ENCODE data around the gene BRINP2.

The BRINP2 gene

DNA sequence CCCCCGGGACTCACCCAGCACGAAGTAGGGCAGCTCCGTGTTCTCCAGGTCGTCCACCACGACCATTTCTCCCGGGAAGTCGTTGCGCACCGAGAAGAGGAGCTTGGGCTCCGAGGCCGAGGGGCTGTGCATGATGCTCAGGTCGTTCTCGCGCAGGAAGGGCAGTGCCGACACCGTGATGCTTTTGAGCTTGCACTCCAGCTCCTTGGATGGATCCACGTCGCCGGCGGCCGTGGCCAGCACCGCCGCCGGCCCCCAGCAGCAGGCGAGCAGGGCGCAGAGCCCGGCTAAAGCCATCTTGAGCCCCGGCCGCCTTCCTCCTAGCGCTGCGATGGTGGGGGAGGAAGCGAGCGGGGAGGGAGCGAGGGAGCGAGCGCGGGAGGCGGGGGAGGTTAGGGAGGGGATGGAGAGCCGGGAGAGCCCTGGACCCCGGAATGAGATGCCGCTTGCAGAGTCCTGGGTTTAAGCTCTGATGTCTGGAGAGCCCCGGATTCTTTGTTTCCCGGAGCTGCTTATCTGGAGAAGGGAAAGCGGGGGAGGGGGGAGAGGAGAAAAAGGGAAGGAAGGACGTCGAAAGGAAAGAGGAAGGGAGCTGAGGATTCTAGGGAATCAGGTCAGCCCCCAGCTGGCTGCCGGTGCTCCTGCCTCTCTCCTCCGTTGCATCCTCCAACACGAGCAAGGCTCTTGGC is 6.2 kb upstream of the BRINP2 start, which contains the start of gene ASTN1:
Gene ASTN1 (minus strand): TSS at position 333 of the 689 bp plus-strand sequence. CDS start 36 bp downstream, at position 297.
- DNase-seq (ENCODE audit: low spot score): no peak

GRCh38 chr1:177165069-177165439 is 5.7 kb upstream of the BRINP2 start:
- DNase-seq (ENCODE audit: low spot score): no peak

DNA sequence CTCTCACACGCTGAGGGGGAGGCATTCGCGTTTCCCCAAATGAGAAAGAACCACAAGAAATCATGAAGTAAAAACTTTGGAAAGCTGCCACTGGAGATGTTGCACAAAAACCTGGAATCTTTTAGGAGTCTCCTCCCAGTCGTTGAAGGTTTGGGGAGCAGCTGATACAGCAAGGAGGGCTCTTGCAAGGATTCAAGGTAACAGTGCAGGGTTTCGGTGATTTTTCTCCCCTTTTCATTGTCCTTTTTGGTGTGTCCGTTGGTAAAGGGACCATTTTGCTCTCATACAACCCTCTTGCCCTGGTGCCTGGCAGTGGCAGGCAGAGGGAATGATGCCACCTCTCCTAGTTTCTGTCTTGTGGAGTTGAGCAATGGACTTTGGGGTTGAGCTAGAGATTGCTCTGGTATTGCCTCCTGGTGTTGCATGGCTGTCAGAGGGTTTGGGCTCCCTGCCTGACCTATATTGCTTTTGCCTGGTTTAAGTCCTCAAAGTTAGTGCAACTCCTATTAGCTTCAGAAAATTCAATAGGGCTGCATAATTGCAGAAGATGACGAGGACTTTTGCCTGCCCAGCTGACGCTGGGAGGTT is 872 bp downstream of the BRINP2 start:
- DNase-seq (ENCODE audit: low spot score): no peak

GRCh38 chr1:177172272-177172671 is 1.5 kb downstream of the BRINP2 start:
- no peak for DNase-seq (ENCODE audit: low spot score)

GRCh38 chr1:177172866-177173265 is 2.1 kb downstream of the BRINP2 start:
- no peak for DNase-seq (ENCODE audit: low spot score)

DNA sequence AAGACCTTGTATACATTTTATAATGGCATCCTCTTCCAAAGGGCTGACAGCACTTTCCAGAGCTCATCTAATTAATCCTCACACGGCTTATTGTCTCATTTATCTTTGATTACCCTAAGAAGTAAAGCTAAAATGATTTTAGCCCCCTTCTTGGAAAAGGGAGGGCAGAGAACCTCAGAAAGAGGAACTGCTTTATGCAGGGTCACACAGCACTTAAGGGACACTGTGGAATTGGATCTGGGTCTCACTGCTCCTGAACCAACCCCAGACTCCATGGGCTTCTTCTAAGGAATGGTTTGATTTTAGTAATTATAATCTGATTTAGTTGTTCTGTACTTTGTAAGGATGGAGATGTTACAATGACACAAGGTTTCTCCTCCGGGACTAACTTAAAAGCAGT is 3.2 kb downstream of the BRINP2 start:
- no peak for DNase-seq (ENCODE audit: low spot score)

GRCh38 chr1:177174921-177175634 is 4.3 kb downstream of the BRINP2 start:
- no peak for DNase-seq (ENCODE audit: low spot score)

- DNase-seq (ENCODE audit: low spot score): no peak
Observed at GRCh38 chr1:177181280-177181630, 10.5 kb downstream of the BRINP2 start.

- peak; percentile 73 for DNase-seq (ENCODE audit: low spot score)
Observed at GRCh38 chr1:177181631-177182291, 11.0 kb downstream of the BRINP2 start.

GRCh38 chr1:177183836-177184235 is 13.1 kb downstream of the BRINP2 start:
- no peak for DNase-seq (ENCODE audit: low spot score)

- DNase-seq (ENCODE audit: low spot score): no peak
Observed at GRCh38 chr1:177185209-177185608, 14.5 kb downstream of the BRINP2 start.

DNA sequence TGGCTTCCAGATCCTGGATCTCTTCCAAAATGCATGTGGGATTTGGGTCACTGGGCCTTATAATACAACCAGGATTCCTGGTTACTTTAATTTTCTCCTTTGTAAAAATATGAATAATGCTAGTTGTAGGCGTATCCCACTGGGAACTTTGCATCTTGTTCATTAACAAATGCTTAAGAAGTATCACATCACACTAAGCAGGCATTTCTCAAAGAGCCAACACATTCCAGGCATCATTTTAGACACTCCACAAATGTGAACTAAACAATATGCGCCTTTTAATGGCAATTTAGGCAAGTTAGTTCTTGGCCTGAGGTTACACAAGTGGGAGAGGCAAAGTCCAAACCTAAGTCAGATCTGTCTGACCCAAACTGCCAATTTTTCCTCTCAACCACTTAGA is 15.9 kb downstream of the BRINP2 start:
- no peak for DNase-seq (ENCODE audit: low spot score)

DNA sequence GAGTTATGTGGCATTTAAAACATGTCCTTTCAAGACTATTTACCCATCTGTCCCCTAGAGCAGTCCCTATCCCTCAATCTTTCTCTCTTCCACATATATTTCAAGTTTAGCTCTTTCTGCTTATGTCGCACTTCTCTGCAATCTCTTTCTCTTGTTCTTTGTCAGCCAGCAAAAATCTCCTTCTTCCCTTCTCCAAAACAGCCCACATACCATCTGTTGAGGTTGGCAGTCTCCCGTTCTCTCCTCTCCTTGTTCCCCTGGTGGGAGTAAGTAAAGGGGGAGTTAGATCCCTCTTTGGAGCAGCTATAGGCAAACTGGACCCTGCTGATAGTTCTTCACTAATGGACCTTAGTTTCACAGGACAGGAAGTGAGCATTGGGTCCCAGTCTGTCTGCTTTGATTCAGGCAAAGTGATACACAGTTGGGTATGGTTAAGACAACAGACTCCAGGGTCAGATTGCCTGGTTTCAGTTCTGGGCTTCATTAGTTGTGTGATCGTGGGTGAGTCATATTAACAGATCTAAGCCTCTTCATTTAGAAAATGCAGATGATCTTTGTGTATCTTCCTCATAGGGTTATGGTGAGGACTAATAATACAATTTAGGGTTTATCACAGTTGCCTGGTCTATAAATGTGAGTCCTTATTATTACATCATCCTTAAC is 19.7 kb downstream of the BRINP2 start:
- no peak for DNase-seq (ENCODE audit: low spot score)

- no peak for DNase-seq (ENCODE audit: low spot score)
Observed at GRCh38 chr1:177198243-177198642, 27.5 kb downstream of the BRINP2 start.

DNA sequence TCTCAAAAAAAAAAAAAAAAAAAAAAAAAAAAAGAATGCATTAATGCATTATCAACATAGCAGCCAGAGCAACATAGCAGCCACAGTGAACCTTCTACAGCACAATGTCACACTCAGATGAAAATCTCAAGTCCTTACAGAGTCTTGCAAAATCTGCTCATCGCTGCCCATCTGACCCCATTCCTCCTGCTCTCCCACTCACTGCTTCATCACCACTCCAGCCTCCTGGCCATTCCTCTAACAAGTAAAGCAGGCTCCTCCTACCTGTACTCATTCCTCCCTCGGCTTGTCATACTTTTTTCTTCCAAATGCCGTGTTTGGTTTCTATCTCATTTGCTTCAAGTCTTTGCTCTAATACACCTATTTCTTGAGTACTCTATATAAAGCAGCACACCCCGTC is 29.5 kb downstream of the BRINP2 start:
- no peak for DNase-seq (ENCODE audit: low spot score)

DNA sequence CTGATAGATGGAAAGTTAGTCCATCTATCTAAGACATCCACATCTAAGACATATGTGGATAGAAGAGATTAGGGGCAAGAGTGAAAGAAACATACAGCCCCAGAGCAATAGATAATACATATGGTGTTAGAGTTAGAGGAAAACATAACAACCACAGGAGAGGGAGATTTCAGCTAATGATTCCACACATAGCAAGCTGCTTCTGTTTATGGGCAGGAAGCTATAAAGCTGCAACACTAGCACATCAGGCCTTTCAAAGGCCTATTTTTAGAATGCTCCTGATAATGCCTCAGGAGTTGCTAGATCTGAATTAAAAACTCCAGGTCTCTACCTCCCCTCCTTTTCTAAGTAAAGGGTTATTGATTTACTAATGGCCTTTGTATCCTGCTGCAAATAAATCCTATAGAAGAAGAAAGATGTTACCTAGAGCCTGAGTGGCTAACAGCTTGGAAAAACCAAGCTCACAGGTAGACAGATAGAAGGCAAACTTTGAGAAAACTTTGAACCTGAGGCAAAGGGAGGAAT is 36.1 kb downstream of the BRINP2 start:
- DNase-seq (ENCODE audit: low spot score): no peak

GRCh38 chr1:177208920-177209319 is 38.2 kb downstream of the BRINP2 start:
- DNase-seq (ENCODE audit: low spot score): no peak

DNA sequence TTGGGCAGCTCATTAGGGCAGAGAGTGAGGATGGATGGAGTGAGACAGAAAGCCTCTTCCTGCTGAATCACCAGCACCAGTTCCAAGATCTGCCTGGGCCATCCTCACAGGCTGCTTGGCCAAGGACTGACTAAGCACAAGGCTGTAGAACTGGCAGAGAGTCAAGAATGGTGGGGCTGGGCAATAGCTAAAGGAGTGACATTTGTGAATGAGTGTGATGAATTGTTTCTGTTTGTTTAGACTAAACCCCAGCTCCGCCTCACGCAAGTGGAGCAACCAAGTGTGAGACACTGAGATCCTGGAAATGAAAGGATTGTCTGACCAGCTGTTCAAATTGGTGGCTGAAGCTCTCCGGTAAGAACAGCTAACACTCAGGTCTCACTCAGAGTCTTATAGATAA is 38.6 kb downstream of the BRINP2 start:
- DNase-seq (ENCODE audit: low spot score): no peak

DNA sequence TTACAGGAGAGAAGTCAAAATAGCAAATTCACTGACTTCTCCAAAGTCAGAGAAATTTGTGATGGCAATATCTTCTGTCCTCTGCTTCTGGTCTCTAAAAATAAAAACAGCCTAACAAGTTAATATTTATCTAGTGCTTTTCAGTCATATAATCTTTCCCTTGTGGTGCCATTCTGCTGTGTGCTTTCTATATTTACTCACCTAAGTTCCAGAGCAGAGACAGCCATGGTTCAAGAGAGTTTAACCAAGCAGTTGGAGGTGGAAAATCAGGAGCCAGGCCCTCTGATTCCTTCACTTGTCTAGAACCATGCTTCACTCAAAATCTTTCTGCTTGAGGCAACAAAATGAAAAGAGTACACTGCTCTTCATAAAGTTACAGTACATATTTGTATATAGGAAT is 39.3 kb downstream of the BRINP2 start:
- DNase-seq (ENCODE audit: low spot score): no peak

GRCh38 chr1:177211231-177211630 is 40.5 kb downstream of the BRINP2 start:
- DNase-seq (ENCODE audit: low spot score): no peak

DNA sequence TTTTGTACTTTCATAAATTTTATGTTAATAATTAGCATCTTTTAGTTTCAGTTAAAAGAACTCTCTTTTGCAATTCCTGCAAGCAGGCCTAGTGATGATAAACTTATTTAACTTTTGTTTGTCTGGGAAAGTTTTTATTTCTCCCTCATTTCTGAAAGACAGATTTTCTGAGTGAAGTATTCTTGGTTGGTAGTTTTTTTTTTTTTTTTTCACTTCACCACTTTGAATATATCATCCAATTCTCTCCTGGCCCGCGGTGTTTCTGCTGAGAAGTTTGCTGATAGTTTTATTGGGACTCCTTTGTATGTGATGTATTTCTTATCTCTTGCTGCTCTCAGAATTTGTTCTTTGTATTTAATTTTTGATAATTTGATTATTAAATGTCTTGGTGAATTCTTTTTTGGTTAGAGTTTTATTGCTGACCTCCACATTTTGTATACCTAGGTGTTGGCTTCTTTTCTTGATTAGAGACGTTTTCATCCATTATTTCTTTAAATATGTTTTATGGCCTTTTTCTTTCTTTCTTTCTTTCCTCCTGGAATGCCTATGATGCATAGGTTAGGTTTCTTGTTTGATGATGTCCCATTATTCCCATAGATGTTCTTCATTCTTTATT is 45.9 kb downstream of the BRINP2 start:
- DNase-seq (ENCODE audit: low spot score): no peak
